Mucosa of gallbladder (tissue), 1 donor: ENCODE measurements around the gene DNM3. TPM values are rescaled to one million over a fixed set of nuclear protein-coding genes. Genes with fewer than 3 reads are reported as not detected.

Source experiments
- DNase-seq: peaks from one replicate; pipeline ENCODE4 v3.0.0-alpha.2; 2020; ENCODE audit warnings: low spot score
- total RNA-seq: library from RNA; stranded (reverse); gene quantifications from one replicate; pipeline ENCODE4 v1.2.1, GENCODE V29; 2021
- donor health status: DM: no; HTN: no; CAD: no.

DNM3 gene
- total RNA-seq, 1 donor from 2014 or later, result 2.8 TPM

DNA sequence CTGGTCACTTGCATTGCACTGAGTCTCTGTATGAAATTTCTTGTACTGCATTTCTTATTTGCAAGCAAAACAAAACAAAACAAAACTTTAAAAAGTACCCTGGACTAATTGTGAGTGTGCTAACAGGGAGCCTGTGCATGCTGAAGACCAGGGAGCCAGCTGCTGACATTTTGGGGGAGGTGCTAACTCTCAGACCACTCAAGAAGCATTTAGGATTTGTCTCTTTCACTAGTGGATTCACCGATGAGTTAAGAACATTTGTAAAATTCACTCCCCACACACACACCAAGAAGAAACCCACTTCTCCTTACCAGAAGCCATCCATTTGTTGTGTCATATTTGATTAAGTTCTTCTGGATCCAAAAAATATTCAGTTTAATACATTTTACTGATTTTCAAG is 483.5 kb downstream of the DNM3 start:
- DNase-seq, result no peak

GRCh38 chr1:172325531-172325930 is 484.2 kb downstream of the DNM3 start:
- no peak for DNase-seq

- DNase-seq, result no peak
Measured at GRCh38 chr1:172326136-172326535, 484.8 kb downstream of the DNM3 start.

GRCh38 chr1:172328266-172328665 is 487.0 kb downstream of the DNM3 start:
- no peak for DNase-seq

GRCh38 chr1:172332230-172332629 is 490.9 kb downstream of the DNM3 start:
- DNase-seq, result no peak

DNA sequence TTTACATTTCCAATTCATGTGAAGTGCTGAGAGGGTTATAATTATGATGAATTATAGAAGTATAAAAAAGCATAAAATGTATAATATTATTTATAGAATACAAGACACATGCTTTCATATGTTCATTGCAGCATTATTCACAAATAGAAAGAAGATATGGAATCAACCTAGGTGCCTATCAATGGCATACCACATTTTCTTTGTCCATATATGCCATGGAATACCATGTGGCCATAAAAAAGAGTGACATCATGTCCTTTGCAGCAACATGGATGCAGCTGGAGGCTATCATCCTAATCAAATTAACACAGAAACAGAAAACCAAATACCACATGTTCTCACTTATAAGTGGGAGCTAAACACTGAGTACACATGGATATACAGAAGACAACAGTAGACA is 494.1 kb downstream of the DNM3 start:
- no peak for DNase-seq

GRCh38 chr1:172338295-172338735 is 497.0 kb downstream of the DNM3 start:
- DNase-seq, result no peak

DNA sequence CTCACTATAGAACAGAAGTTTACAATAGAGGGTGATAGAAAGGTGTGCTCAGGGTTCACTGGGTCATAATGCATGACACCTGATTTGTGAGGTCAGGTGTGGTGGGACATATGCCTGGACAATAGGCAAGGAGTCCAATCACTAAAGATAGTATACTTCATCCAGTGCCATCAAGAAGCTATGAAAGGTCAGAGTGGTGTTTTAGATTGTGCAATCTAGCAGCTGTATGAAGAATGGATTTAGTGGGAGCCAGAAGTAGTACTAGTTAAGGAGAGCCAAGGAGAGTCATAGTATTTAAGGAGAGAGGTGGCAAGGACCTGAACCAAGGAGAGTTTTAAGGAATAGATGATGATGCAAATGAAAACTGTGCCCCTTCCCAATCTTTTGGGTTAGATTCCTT is 498.5 kb downstream of the DNM3 start:
- no peak for DNase-seq

- no peak for DNase-seq
Measured at GRCh38 chr1:172340520-172340919, 499.2 kb downstream of the DNM3 start.

- no peak for DNase-seq
Measured at GRCh38 chr1:172341697-172342096, 500.4 kb downstream of the DNM3 start.

GRCh38 chr1:172342584-172343239 is 501.4 kb downstream of the DNM3 start:
- DNase-seq, result no peak

DNA sequence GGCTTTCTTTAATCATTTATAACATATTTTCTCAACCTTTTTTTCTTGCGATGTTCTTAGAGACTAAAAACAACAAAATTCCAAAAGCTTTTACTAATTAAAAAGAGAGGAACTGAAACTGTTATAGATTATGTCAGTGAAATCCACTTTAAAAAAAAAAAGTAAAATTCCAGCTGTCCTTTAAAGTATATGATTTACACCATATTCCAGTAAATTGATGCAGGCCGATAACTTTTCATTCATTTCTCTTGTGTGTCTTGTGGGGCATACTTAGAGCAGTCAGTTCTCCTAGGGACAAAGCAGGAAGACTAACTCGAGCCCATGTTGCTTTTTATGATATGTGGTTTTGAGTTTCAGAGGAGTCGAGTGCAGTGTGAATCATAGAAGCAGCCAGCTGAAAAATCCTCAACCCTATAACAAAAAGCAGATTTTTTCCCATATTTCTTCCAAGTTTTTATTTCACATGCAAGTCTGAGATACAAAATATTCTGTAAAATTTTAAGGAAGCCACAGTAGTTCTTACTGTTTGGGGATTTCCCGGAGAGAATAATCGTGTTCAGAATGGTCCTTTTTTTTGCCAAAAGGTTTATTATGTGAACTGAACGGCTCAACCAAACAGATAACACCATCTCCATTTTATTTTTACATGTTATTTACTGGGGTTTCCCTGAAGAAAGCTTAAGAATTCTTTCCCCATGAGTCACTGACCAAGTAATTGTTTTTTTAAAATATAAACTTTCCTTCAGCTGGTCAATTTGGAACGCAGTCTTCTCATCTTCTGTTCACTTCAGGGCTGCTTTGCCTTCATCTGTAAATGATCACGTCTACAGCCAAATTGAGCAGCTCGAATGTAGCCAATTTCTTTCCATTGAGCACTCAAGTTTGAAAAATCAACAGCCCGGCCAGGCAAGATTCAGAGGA is 502.2 kb downstream of the DNM3 start:
- DNase-seq, result no peak

DNA sequence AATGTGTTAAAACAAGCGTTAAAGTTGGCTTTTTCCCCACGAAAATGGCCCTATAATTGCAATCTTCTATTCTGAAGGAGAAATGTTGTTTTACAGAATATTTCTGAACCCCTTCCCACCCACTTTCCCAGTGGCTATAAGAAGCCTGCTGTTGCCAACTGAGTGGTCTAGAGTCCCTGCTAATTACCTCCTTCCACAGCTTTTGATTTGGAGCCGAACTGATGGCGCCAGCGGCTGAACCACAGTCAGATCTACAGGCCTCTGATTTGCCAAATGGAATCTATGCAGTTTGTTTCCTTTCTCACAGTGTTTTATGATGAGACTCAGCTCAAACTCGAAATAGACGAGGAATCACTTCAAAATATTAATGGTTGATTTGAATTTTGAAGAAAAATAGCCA is 503.1 kb downstream of the DNM3 start:
- no peak for DNase-seq

DNA sequence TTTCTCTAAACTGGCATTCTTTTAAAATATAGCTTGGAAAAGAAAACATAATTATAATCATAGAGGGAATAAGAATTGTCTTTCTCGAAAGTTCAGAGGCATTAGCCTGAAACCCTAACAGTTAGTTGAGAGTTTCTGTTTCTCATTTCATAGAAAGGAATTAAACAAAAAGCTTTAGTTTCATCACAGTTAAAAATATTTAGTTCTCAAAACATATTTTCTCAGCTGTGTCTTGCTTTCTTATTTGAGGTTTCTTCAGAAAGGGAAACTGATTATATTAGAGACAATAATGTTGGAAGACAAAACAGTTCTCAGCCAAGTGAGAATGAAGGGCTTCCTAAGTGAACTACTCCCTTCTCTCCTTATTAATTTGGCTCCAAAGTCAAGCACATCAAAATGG is 503.8 kb downstream of the DNM3 start:
- no peak for DNase-seq

DNA sequence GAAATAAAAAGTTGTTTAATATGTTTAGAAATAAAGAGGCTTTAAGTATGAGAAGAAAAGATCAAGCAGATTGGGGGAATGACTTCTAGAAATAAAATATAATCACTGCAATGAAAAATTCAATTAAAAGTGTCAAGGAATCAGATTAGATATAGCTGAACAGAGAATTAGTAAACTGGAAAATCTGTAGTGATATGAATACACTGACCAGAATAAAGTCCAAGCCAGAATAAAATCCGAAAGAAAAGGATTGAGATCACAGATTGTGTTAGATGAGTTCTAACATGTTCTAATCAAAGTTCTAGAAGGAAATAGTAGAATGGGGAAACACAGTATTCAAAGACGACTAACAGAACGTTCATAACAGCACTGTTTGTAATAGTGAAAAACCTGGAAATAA is 506.1 kb downstream of the DNM3 start:
- no peak for DNase-seq

DNA sequence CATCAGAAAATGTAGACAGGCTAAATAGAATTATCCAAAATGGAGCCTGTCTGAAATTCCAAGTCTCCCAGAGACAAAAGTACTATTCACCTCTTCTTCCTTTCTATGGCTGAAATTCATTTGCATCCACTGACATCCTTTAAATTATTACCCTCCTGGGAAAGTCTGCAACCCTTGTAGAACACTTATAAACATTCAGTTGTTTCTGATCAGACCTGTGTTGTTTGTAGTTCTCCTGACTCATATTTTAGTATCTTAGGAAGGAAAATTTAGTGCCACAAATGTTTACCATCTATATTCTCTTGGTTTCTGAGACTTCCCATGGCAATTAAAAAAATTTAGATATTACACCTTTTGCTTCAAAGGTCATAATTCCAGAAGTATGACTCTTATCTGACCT is 509.6 kb downstream of the DNM3 start:
- no peak for DNase-seq

GRCh38 chr1:172351346-172351745 is 510.0 kb downstream of the DNM3 start:
- DNase-seq, result no peak

GRCh38 chr1:172351754-172352161 is 510.5 kb downstream of the DNM3 start:
- no peak for DNase-seq

- no peak for DNase-seq
Measured at GRCh38 chr1:172352435-172352834, 511.1 kb downstream of the DNM3 start.

- no peak for DNase-seq
Measured at GRCh38 chr1:172354291-172355274, 513.3 kb downstream of the DNM3 start.

DNA sequence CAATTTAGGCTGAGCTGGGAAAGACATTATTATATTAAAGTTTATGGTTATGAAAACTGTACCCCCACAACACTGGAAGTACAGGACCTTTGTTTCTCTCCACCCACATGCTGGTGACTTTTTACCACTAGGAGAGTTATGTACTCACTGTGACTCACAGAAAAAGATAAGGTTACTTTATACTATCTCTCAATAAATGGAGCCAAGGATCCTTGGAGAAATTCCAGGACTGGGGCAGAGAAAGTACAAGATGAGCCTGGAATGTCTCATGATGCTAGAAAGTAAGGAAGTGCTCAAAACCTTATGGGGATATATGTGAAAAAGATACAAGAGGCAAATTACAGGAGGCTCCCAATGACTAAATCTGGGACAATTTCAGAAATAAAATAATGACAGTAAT is 515.3 kb downstream of the DNM3 start:
- peak; percentile 61 for DNase-seq
